Fibroblast of lung (primary cell): ENCODE results near the gene MGP.

Experiments
- CTCF ChIP-seq, 2 donors: IDR thresholded peaks in 1 of 2; conservative IDR thresholded peaks in 1 of 2; 1 replicate in 1 of 2; 2 replicates in 1 of 2; pipeline ENCODE4 v1.5.1; 2011 to 2012; ENCODE audit warnings: low read length in 2 of 2, control low read depth in 1 of 2, inconsistent platforms in 1 of 2, low read depth in 1 of 2, mild to moderate bottlenecking in 1 of 2
- EZH2 ChIP-seq: IDR thresholded peaks from 2 replicates; pipeline ENCODE4 v1.5.1; 2012; ENCODE audit warnings: low read length, control low read depth, mild to moderate bottlenecking; ENCODE audit errors: missing control alignments

GRCh38 chr12:14834509-14834908 lies 51.1 kb downstream of the MGP start:
- no peak for TF ChIP-seq CTCF (conservative IDR thresholded peaks at IDR 0.05 in 1 of 2, IDR thresholded peaks at IDR 0.05 in 1 of 2; ENCODE audit: low read depth in 1 of 2, low read length in 2 of 2)
- TF ChIP-seq EZH2 = no peak
